ENCODE measurements around the gene EGLN2.
"Not testable (repeated sequence)": the region's sequence is repeated elsewhere in the genome, so short reads cannot be mapped to it uniquely, and the experiment has no call there.

The EGLN2 gene

DNA sequence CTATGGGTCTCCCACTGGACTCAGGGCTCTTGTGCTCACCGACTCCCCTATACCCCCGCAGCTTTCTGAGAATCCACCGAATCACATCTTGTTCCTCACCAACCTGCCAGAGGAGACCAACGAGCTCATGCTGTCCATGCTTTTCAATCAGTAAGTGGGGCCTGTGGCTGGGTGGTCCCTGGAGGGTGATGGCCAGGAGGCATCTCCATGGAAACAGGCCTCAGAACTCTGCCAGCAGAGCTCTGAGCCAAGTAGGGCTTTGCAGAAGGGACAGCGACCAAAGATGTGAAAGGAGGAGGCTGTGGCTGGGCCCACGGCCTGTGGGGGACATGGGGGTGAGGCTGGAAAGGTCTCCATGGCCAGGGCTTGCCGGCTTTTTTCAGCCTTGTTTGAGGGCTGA, 35.5 kb upstream of the EGLN2 start:
- TF ChIP-seq, protein P1, sequence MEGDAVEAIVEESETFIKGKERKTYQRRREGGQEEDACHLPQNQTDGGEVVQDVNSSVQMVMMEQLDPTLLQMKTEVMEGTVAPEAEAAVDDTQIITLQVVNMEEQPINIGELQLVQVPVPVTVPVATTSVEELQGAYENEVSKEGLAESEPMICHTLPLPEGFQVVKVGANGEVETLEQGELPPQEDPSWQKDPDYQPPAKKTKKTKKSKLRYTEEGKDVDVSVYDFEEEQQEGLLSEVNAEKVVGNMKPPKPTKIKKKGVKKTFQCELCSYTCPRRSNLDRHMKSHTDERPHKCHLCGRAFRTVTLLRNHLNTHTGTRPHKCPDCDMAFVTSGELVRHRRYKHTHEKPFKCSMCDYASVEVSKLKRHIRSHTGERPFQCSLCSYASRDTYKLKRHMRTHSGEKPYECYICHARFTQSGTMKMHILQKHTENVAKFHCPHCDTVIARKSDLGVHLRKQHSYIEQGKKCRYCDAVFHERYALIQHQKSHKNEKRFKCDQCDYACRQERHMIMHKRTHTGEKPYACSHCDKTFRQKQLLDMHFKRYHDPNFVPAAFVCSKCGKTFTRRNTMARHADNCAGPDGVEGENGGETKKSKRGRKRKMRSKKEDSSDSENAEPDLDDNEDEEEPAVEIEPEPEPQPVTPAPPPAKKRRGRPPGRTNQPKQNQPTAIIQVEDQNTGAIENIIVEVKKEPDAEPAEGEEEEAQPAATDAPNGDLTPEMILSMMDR (conservative IDR thresholded peaks at IDR 0.05; ENCODE audit: control insufficient read depth, insufficient read depth, low read depth, low read length): no peak
- H3K4me3 ChIP-seq (ENCODE audit: control insufficient read depth, low read depth, low read length): no peak overlapping the region
- no peak for DNase-seq (ENCODE audit: low read depth)

DNA sequence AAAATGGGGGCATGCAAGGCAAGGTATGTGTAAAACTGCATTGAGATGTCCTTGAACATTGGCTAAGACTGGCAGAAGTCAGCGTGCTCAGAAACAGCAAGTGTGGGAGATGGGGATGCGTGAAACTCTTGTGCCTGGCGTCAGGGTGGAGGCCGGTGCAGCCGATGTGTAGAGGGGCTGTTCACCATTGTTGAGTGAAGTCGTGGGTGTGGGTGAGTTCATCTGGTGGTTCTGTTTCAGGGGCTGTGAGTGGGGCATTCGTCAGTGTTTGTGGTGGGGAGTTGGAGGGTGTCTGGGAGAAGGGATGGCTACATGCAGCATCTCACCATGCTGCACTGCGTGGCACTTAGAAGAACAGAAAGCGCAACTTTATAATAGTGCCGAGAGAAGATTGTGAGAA, 35.0 kb upstream of the EGLN2 start:
- TF ChIP-seq, protein P1 (conservative IDR thresholded peaks at IDR 0.05; ENCODE audit: control insufficient read depth, insufficient read depth, low read depth, low read length): no peak
- no peak overlapping the region for H3K4me3 ChIP-seq (ENCODE audit: control insufficient read depth, low read depth, low read length)
- no peak for DNase-seq (ENCODE audit: low read depth)

DNA sequence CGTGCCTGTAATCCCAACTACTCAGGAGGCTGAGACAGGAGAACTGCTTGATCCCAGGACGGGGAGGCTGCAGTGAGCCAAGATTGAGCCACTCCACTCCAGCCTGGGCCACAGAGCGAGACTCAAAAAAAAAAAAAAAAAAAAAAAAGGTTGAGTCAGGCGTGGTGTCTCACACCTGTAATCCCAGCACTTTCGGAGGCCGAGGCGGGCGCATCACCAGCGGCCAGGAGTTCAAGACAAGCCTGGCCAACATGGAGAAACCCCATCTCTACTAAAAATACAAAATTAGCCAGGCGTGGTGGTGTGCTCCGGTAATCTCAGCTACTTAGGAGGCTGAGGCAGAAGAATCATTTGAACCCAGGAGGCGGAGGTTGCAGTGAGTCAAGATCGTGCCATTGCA, 32.6 kb upstream of the EGLN2 start:
- H3K4me3 ChIP-seq (ENCODE audit: control insufficient read depth, low read depth, low read length); DNase-seq (ENCODE audit: low read depth): not testable (repeated sequence)

DNA sequence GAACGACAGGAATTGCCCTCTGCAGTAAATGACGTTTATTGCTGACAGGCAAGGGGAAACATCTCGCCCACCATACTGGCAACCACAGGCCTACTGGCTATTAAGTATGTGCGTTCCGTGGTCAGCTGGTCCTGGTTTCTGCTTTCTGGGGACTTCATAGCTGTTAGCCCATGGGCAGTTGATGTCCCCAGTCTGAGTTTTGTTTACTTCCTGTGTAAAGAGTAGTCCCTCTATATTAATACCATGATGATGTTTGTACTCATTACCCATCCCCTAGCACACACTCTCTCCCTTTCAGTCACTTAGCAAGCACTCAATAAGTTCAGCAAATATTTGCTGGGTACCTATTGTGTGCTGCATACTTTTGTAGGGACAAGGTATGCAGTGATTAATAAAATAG, 30.1 kb upstream of the EGLN2 start:
- DNase-seq (ENCODE audit: low read depth): no peak
- H3K4me3 ChIP-seq (ENCODE audit: control insufficient read depth, low read depth, low read length): no peak overlapping the region
- TF ChIP-seq, protein P1 (conservative IDR thresholded peaks at IDR 0.05; ENCODE audit: control insufficient read depth, insufficient read depth, low read depth, low read length): no peak

DNA sequence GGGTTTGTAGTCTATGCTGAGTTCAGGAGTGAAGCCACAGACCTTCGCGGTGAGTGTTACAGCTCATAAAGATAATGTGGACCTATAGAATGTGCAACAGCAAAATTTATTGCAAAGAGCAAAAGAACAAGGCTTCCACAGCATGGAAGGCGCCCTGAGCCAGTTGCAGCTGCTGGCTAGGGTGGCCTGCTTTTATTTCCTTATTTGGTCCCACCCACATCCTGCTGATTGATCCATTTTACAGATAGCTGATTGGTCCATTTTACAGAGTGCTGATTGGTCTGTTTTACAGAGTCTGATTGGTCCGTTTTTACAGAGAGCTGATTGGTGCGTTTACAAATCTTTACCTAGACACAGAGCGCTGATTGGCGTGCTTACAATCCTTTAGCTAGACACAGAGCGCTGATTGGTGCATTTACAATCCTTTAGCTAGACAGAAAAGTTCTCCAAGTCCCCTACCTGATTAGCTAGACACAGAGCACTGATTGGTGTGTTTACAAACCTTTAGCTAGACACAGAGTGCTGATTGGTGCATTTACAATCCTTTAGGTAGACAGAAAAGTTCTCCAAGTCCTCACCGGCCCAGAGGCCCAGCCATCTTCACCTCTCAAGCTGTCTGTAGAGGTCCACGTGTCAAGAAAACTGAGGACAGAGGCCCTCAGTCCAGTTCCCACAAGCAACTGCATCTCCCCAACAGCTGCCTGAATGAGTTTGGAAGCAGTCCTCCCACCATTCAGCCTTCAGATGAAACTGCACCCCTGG, 27.7 kb upstream of the EGLN2 start:
- not testable (repeated sequence) for H3K4me3 ChIP-seq (ENCODE audit: control insufficient read depth, low read depth, low read length)
- peak; percentile 27 for DNase-seq (ENCODE audit: low read depth)

DNA sequence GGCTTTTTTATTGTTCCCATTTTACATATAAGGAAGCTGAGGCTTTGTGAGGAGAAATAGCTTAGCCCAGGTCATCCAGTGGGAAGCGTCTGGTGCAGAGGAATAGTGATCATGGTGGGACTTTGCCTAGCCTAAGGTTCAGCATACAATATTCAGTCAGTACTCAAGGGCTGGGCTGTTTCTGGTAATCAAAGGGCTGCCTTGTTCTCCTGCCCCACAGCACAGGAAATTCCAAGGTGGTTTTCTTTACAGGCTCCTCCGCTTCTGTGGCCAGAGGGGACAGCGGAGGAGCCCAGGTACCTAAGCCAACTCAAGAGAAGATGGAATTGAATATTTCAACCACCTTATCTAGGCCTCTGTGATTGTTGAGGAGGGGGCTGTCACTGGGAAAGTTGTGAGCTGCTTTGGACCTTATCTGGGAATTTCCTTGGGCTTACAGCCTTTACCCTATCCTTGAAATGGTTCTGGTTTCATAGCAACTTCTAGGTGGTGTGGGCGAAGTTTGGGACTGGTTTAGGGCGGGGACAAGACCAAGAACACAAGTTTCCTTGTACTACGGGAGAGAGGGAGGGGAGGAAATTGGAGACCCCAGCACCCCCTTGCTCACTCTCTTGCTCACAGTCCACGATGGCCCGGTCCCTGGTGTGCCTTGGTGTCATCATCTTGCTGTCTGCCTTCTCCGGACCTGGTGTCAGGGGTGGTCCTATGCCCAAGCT, 23.9 kb upstream of the EGLN2 start, which contains the start of gene MIA:
MIA (plus strand) TSS at position 606 of the 716 bp plus-strand sequence; CDS start at position 628, 22 bp downstream.
- no peak within 1 kb of the TSS for H3K4me3 ChIP-seq (ENCODE audit: control insufficient read depth, low read depth, low read length)
- DNase-seq (ENCODE audit: low read depth): no peak
- TF ChIP-seq, protein P1 (conservative IDR thresholded peaks at IDR 0.05; ENCODE audit: control insufficient read depth, insufficient read depth, low read depth, low read length): no peak

DNA sequence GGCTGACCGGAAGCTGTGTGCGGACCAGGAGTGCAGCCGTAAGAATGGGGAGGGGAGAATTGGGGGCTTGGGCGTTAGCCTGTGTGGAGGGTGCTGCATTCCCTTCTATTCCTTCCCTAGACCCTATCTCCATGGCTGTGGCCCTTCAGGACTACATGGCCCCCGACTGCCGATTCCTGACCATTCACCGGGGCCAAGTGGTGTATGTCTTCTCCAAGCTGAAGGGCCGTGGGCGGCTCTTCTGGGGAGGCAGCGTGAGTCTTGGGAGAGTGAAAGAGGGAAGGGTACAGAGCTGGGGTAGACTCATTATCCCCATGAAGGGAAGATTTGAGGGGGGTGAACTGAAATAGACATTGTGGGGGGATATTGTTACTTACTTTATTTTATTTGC, 23.4 kb upstream of the EGLN2 start:
- H3K4me3 ChIP-seq (ENCODE audit: control insufficient read depth, low read depth, low read length): no peak overlapping the region
- TF ChIP-seq, protein P1 (conservative IDR thresholded peaks at IDR 0.05; ENCODE audit: control insufficient read depth, insufficient read depth, low read depth, low read length): no peak
- DNase-seq (ENCODE audit: low read depth): no peak

All from fibroblast of mammary gland (primary cell).